NOMO-1 treated with dmso at 0.1 percent for 144 hours (cell line): ENCODE results near the gene PDIA6.
A peak's percentile ranks its signal among the peaks of the same experiment; 100 is the strongest.
"Not testable (repeated sequence)": the region's sequence is repeated elsewhere in the genome, so short reads cannot be mapped to it uniquely, and the experiment has no call there.

Experiments
- DNase-seq: peaks from one replicate; lab custom pipeline; 2025; ENCODE audit not compliant: unreplicated experiment; lab: John Stamatoyannopoulos, UW

The PDIA6 gene

GRCh38 chr2:10833021-10833420, 20.4 kb upstream of the PDIA6 start:
- no peak for DNase-seq

- DNase-seq = peak; percentile 81
These were observed 19.8 kb upstream of the PDIA6 start for GRCh38 chr2:10832203-10832936.

- no peak for DNase-seq
These were observed 18.9 kb upstream of the PDIA6 start for GRCh38 chr2:10831400-10831985.

GRCh38 chr2:10830641-10831399, 18.2 kb upstream of the PDIA6 start:
- DNase-seq = no peak

- DNase-seq = no peak
These were observed 17.6 kb upstream of the PDIA6 start for GRCh38 chr2:10830203-10830602.

- DNase-seq = no peak
These were observed 16.7 kb upstream of the PDIA6 start for GRCh38 chr2:10829299-10829698.

- DNase-seq = no peak
These were observed 15.8 kb upstream of the PDIA6 start for GRCh38 chr2:10828346-10828745.

- DNase-seq = no peak
These were observed 14.0 kb upstream of the PDIA6 start for GRCh38 chr2:10826625-10827024.

- no peak for DNase-seq
These were observed 13.4 kb upstream of the PDIA6 start for GRCh38 chr2:10826026-10826425.

- no peak for DNase-seq
These were observed 11.6 kb upstream of the PDIA6 start for GRCh38 chr2:10824191-10824590.

GRCh38 chr2:10820978-10821695, 8.6 kb upstream of the PDIA6 start:
- peak; percentile 31 for DNase-seq

- no peak for DNase-seq
These were observed 8.0 kb upstream of the PDIA6 start for GRCh38 chr2:10820562-10820961.

- DNase-seq = no peak
These were observed 7.2 kb upstream of the PDIA6 start for GRCh38 chr2:10819714-10820314.

- DNase-seq = no peak
These were observed 6.4 kb upstream of the PDIA6 start for GRCh38 chr2:10818984-10819383.

GRCh38 chr2:10818305-10818704, 5.7 kb upstream of the PDIA6 start:
- not testable (repeated sequence) for DNase-seq

- DNase-seq = no peak
These were observed 4.8 kb upstream of the PDIA6 start for GRCh38 chr2:10817413-10817812.

- no peak for DNase-seq
These were observed 2.2 kb upstream of the PDIA6 start for GRCh38 chr2:10814571-10815331.

GRCh38 chr2:10814142-10814541, 1.6 kb upstream of the PDIA6 start:
- no peak for DNase-seq

- DNase-seq = not testable (repeated sequence)
These were observed 866 bp upstream of the PDIA6 start for GRCh38 chr2:10813163-10814138.
